Measurements from ENCODE around the gene CFAP52.
A peak's percentile ranks its signal among the peaks of the same experiment; 100 is the strongest.
"Not testable (repeated sequence)": the region's sequence is repeated elsewhere in the genome, so short reads cannot be mapped to it uniquely, and the experiment has no call there.

The CFAP52 gene

GRCh38 chr17:9568957-9569588 lies 7.4 kb upstream of the CFAP52 start:
- no peak for TF ChIP-seq CTCF (IDR thresholded peaks at IDR 0.05; ENCODE audit: low read depth, low read length)
- no peak for DNase-seq (ENCODE audit: extremely low read depth, low read depth)

DNA sequence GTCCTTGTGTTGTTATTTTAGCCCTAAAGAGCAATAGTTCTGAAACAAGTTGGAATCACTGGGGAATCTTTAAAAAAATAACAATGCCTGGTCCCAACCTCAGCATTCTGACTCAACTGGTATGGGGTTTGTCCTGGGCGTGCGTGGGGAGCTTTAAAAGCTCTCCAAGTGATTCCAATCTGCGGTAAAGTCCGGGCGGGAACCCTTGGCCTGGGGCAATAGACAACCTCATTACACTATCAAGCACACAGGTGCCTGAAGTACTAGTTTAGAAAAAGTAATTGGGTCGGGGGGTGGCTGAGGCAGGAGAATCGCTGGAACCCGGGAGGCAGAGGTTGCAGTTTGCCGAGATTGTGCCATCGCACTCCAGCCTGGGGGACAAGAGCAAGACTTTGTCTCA lies 5.2 kb upstream of the CFAP52 start:
- no peak for DNase-seq (ENCODE audit: extremely low read depth, low read depth)
- no peak for TF ChIP-seq CTCF (IDR thresholded peaks at IDR 0.05; ENCODE audit: low read depth, low read length)

DNA sequence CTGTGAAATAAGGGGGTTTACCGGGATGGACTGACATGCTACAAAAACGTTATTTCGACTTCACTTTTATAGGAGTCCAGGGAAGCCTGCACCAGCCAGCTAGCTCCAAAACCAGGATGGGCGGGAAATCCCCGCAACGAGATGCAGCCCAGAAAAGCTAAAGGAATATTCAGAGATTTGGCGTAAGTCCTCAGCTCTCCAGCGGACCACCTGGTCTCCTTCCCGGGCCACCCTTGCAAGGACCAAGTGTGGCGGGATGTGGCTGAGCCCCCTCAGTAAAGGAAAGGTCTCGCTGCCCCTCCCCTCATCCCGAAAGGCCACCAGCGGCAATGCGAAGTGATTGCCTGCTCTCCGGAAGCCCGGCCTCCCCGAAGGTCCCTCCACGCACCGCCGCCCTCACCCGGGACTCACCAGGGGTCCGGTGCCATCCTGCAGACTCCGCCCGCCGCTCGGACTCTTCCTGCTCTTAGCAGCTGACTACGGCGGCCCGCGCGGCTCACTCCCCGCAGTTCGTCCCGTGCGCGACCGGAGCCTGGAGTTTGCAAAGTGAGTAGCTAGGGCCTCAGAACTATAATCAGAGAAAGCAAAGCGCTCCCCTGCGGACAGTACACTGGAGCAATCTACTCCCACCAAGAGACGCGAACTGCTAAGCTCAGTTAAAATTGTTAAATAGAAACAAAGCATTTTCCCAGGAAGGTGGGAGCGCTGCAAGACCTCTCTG lies 901 bp upstream of the CFAP52 start, which contains the start of gene STX8:
STX8 (minus strand) TSS at position 440 of the 721 bp plus-strand sequence; CDS start at position 428, 12 bp downstream.
- DNase-seq (ENCODE audit: extremely low read depth, low read depth), result peak; percentile 60

GRCh38 chr17:9577373-9577709 lies 899 bp downstream of the CFAP52 start:
- DNase-seq (ENCODE audit: extremely low read depth, low read depth), result no peak
- no peak for TF ChIP-seq CTCF (IDR thresholded peaks at IDR 0.05; ENCODE audit: low read depth, low read length)

More for the DNA sequence above, 901 bp upstream of the CFAP52 start, which contains the start of gene STX8:
- no peak for TF ChIP-seq CTCF (IDR thresholded peaks at IDR 0.05; ENCODE audit: low read depth, low read length)

- DNase-seq (ENCODE audit: extremely low read depth, low read depth), result no peak
- no peak for TF ChIP-seq CTCF (IDR thresholded peaks at IDR 0.05; ENCODE audit: low read depth, low read length)
Observed at GRCh38 chr17:9587969-9588656, 11.7 kb downstream of the CFAP52 start.

DNA sequence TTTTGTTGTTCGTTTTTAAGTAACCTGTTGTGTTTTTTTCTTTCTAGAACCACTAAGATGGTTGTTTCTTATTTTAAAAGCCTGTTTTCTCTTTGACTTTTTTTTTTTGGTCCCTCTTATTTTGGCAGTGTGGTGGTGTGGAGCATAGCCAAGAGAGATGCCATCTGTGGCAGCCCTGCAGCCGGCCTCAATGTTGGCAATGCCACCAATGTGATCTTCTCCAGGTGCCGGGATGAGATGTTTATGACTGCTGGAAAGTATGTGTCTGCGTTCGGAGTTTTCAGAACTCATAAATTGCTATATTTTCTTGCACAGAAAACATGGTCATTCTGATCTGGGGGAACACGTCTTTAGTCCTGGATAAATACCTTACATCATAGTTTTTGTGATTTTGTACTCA lies 17.6 kb downstream of the CFAP52 start:
- DNase-seq (ENCODE audit: extremely low read depth, low read depth), result no peak
- TF ChIP-seq CTCF (IDR thresholded peaks at IDR 0.05; ENCODE audit: low read depth, low read length), result no peak

DNA sequence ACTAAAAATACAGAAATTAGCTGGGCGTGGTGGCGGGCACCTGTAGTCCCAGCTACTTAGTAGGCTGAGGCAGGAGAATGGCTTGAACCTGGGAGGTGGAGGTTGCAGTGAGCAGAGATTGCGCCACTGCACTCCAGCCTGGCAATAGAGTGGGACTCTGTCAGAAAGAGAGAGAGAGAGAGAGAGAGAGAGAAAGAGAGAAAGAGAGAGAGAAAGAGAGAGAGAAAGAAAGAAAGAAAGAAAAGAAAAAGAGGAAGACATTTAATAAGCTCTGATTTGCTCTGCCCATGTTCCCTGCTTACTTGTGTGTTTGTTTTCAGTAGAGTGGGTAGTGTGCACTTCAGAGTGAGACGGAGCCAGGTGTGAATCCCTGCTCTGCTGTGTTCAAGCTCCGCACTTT lies 21.2 kb downstream of the CFAP52 start:
- not testable (repeated sequence) for DNase-seq (ENCODE audit: extremely low read depth, low read depth)
